ENCODE measurements around the gene ZMYM5. TPM values are rescaled to one million over a fixed set of nuclear protein-coding genes. Genes with fewer than 3 reads are reported as not detected.

ZMYM5 gene
- total and polyA plus RNA-seq, 2 of the 13 experiments (the other 11 are each of a cell fraction or from before 2014, with no cell fraction given) = 7.8 to 9.4 TPM

- TF ChIP-seq PLRG1 (conservative IDR thresholded peaks at IDR 0.05) (no peak), MAFK (conservative IDR thresholded peaks at IDR 0.05 in 1 of 2, IDR thresholded peaks at IDR 0.05 in 1 of 2; ENCODE audit: low read length in 2 of 2) (no peak), ZNF747 (CRISPR knock-in tag; IDR thresholded peaks at IDR 0.05; ENCODE audit: borderline replicate concordance) (0 out of 2 replicates have a peak, but pooled peaks have one; percentile 4)
Measured at GRCh38 chr13:19864024-19864745, 736 bp upstream of the ZMYM5 start (continued).

- Histone ChIP-seq H3K4me3 (replicated peaks in 1 of 3; ENCODE audit: insufficient read depth in 1 of 3, low read depth in 2 of 3, low read length in 3 of 3) (peak overlapping the region; percentile 81 to 86 (median 82)), H3K36me3 (replicated peaks in 1 of 2; ENCODE audit: control insufficient read depth in 1 of 2, insufficient read depth in 2 of 2, low read length in 2 of 2) (no peaks in the 10 kb centered on the region; a peak in 2 of 5 replicates), H4K20me1 (ENCODE audit: insufficient read depth, low read length) (peaks cover 5% of the 10 kb centered on the region; the same call in 1 of the 2 replicates), H3K9ac (ENCODE audit: insufficient read depth, low read depth, low read length) (peak overlapping the region; percentile 84), H2AFZ (ENCODE audit: low read length) (no peak overlapping the region), H3K27me3 (ENCODE audit: control insufficient read depth in 1 of 2, insufficient read depth in 2 of 2, low read length in 2 of 2) (no peaks in the 10 kb centered on the region; a peak in 1 of 5 replicates), H3K9me3 (ENCODE audit: low read length) (no peaks in the 10 kb centered on the region), H3K79me2 (ENCODE audit: insufficient read depth, low read length) (peaks cover 26% of the 10 kb centered on the region), H3K4me2 (ENCODE audit: low read depth, low read length) (peak overlapping the region; percentile 76), H3K27ac (ENCODE audit: extremely low read length, insufficient read depth, low read length) (peak overlapping the region; percentile 87), H3K4me1 (ENCODE audit: insufficient read depth, low read length) (peaks cover 21% of the 10 kb centered on the region)
- DNase-seq (ENCODE audit: low spot score) (no peak), ATAC-seq (peak; percentile 47), FAIRE-seq (no peak)
- intact Hi-C loops (cut with micrococcal nuclease; ENCODE audit: unreplicated experiment) (loop anchor here (2.0 to 5.0 kb wide), 2 partner anchors 80 to 100 kb away; partner anchors contain the start of gene PSPC1), in situ Hi-C loops (cut with HindIII; ENCODE audit: extremely low pct_ligation_motif_present, low pct_unique_long_range_greater_than_20kb) (no loop called here)
- POLR2A ChIA-PET = interaction anchor here (0.9 to 2.1 kb wide), 3 partner anchors 9 to 60 kb away, joined by 3 to 8 read pairs (median 4); no protein-coding TSS in a partner anchor
- no TSS peak for BruUV-seq (replicated peaks)
- CTCF ChIA-PET (ENCODE audit: low intra/inter-chr PET ratio, low total read pairs) = no interaction called here
- WGBS (ENCODE audit: low lambda C conversion rate) = 0% methylated on average over 18 of the region's 66 CpGs
- TF ChIP-seq YY1 (IDR thresholded peaks at IDR 0.05; ENCODE audit: insufficient read depth, insufficient replicate concordance, low read depth, low read length) (peak; percentile 58), CAMTA2 (CRISPR knock-in tag; IDR thresholded peaks at IDR 0.05; ENCODE audit: borderline replicate concordance) (0 out of 2 replicates have a peak, but pooled peaks have one; percentile 35), FOXO4 (CRISPR knock-in tag; conservative IDR thresholded peaks at IDR 0.05) (0 out of 2 replicates have a peak, but pooled peaks have one; percentile 77), UBTF (CRISPR knock-in tag; IDR thresholded peaks at IDR 0.05) (peak; percentile 22; the same call in 1 of the 2 replicates), RNF2 (conservative IDR thresholded peaks at IDR 0.05; ENCODE audit: low read depth) (0 out of 2 replicates have a peak, but pooled peaks have one; percentile 51), ZNF777 (CRISPR knock-in tag; IDR thresholded peaks at IDR 0.05) (0 out of 2 replicates have a peak, but pooled peaks have one; percentile 27), NFAT5 (CRISPR knock-in tag; IDR thresholded peaks at IDR 0.05) (0 out of 2 replicates have a peak, but pooled peaks have one; percentile 37)
Measured at GRCh38 chr13:19862481-19863313, 752 bp downstream of the ZMYM5 start.

All from HepG2 (cell line).